GM19438 (cell line): ENCODE measurements around the gene SLC19A1.
A peak's percentile ranks its signal among the peaks of the same experiment; 100 is the strongest.

Source experiments
- ATAC-seq: cut with Tn5 transposase; IDR thresholded peaks from one replicate; pipeline ENCODE4 v1.9.1; 2021; ENCODE audit warnings: low read depth; ENCODE audit not compliant: unreplicated experiment

Gene SLC19A1

DNA sequence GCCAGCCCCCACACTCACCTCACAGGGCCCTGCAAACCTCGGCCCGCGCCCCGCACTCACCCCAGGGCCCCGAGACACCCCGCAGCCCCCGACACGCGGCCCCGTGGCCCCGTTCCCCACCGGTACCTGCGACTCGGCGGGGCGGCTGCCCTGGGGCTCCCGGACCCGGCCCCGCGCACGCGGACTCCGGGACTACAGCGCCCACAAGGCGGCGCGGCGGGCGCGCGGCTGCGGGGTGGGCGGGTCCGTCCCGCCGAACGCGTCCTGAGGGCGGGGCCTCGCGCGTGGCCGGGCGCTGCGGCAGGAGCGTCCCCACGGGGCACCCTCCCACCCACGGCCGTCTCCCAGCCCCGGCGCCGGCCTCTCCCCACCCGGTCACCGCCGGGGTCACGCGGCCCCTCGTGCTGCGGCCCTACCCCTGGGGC is at the start of gene SLC19A1:
Gene SLC19A1, minus strand, starts transcription at position 199 of the 425 bp plus-strand sequence. CDS start 4,481 bp downstream, outside the sequence.
- peak; percentile 58 for ATAC-seq

DNA sequence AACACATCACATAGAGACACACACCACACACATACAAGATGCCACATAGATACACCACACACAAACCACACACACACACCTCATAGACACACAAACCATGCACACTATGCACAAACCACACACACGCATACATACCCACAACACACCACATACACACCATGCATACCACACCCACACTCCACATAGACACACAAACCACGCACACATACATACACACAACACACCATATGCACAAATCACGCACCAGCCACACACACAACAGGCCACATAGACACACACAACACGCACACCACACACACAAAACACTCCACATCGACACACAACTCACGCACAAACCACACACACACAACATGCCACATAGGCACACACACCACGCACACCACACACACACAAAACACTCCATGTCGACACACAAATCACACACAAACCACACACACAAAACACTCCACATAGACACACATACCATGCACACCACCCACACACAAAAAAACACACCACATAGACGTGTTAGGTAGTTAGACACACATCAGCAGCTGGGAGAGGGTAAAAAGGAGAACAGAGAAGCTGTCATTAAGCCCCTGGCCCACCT is 49.5 kb upstream of the SLC19A1 start:
- ATAC-seq = no peak

DNA sequence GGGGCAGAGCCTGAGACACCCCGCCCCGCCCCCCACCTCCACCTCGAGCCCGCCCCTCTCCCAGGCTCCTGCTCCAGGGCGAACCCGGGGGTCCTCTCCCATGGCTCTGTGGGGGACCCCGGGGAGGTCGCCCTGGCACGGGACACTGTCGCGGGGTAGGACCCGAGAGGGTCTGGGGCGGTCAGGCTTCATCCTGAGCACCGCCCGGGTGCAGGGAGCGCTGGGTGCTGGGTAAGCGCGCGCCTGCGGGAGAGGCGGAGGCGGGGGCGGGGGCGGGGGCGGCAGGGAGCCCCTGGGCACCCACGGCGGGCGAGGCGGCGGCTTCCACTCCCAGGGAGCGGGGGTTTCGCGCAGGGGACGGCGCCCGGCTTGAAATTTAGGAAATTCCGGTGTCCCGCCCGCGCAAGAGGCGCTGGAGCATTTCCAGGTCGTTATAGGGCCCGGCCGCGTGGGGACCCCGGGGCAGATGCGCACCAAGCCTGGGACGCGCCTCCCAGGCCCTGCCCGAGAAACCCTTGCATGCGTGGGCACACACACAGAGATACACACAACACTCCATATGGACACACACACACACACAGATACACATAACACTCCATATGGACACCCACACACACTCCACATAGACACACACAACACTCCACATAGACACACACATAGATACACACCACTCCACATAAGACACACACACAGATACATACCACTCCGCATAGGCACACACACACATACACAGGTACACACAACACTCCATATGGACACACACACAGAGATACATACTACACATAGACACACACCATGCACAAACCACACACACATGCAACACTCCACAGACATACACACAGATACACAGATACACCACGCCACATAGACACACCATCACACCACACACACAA is 48.7 kb upstream of the SLC19A1 start:
- ATAC-seq = peak; percentile 44

DNA sequence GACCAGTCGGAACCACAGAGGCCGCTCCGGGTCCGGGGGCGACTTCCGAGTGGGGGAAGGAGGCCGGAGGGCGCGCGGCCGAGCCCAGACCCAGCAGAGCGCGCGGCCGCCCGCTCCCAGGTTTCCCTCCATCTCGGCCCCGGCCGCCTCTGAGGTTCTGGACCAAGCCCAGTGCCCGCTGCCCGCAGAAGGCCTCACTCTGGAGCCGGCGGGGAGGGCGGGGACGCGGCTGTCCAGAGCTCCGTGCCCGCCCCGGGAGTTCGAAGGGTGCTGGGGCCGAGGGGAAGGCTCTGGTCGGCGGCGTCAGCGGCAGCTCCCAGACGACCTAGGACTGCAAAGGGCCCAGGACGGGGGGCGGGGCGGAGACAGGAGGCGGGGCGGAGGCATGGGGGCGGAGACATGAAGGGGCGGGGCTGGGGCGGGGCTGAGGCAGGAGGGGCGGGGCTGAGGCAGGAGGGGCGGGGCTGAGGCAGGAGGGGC is 48.0 kb upstream of the SLC19A1 start:
- ATAC-seq = peak; percentile 43

DNA sequence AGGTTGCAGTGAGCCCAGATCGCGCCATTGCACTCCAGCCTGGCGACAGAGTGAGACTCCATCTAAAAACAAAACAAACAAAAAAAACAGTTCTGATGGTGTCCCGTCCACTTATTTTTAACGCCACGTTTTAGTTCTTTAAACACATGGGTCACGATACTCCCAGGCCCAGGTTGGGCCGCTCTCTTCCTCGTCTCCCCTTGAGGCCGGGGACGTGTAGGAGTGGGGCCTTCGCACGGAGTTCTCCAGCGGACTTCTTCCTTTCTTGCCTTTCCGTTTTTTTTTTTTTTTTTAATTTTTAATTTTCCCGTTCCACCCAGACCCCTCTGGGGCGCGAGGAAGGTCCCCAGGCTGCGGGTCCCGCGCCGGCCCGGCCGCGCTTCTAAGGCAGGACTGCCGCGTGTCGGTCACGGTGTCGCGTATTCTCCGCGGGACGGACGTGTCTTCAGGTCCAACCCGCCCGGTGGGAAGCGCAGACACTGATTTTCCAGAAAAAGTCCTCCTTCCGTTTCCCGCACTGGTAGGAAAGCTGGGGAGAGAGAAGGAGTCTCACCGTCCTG is 47.5 kb upstream of the SLC19A1 start:
- ATAC-seq = no peak

DNA sequence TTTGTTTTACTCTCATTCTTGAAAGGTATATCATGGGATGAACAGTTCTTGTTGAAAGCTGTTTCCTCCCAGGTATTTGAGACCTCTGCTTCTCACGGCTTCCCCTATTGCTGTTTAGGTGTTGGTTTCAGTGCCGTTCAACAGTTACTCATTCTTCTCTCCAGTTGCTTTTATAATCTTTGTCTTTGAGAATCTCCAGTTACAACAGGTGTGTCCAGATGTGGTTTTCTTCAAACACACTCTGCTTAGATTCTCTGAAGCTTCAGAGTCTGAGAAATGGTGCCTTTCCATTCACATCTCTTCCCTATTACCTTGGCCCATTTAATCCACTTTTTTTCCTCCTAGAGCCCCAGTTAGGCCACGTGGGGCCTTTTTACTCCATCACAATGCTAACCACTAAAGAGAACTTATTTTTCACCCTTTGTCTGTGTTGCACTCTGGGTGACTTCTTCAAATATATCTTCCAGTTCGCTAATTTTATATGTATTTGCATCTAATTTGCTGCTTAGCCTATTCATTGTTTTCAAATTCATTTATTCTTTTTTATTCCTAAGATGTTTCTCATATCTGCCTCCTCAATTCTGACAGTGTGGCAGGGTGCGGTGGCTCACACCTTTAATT is 46.7 kb upstream of the SLC19A1 start:
- no peak for ATAC-seq

DNA sequence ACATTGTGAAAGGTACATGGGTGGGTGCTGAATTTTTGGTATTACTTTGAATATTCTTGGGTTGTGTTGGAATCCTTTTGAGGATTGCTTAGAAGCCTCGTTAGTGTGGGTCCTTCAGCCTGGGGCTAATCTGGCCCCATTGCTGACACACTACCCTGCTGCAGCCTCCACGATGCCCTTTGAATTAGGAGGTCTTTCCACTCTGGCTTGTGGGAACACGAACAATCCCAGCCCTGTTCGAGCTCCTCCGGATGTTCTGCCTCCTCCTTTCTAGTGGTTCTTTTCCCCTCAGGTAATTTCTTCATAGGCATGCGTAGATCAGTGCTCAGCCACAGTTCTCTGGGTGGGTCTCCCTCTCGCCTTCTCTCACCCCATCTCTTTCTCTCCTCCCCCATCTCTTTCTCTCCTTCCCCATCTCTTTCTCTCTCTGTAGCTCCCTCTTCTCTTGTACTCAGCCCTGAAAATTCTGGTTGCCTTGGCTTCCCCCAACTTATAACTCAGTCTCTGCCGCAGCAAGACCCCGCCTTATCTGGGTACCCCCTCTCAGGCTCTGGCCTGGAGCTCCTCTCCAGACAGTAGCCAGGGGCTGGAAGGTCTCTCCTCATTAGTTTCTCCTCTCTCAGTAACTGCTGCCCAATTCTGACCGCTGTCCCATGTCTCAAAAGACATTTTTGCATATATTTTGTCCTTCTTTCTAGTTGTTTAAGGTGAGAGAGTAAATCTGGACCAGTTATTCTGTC is 46.0 kb upstream of the SLC19A1 start:
- ATAC-seq = no peak

DNA sequence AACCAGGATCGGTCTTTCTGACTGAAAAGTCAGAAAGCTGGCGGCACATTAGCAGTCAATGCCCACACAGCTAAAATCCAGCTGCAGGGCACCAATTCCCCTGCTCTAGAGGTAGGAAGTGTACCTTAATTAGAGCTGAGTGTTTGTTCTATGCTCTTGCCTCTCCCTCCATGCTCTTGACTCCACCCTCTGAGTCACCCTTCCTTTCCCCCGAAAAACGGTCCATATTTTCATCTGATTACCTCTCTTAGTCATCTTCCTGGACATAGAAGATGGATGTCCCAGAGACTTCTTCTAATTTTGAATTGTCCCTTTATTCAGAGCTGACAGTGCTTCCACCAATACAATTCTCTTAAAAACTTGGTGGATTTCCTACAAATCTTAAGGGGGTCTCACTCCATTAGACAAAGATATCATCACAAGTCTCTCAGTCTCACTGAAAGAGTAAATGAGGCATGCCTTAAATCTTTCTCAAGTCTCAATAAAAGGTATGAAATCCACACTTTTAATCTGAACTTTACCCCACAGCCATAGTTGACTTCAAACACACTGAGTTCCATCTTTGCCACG is 44.1 kb upstream of the SLC19A1 start:
- no peak for ATAC-seq

DNA sequence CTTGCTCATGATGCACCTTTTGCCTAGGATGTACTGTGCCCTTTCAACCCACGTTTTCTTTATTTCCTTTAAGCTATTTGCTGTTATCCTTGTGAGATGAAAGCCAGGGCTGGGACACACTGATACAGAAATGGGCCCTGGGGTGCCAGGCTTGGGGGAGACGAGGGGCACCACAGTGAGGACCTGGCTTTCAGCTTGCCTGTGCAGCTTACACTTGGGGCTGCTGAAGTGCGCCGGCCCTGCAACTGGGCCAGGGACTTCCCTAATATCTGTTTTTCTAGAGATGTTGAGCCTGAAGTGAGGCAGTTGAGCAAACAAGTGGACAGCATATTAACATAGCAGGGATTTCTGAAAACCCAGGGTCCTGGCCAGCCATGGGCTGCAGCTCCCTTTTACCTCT is 42.5 kb upstream of the SLC19A1 start:
- ATAC-seq = no peak

DNA sequence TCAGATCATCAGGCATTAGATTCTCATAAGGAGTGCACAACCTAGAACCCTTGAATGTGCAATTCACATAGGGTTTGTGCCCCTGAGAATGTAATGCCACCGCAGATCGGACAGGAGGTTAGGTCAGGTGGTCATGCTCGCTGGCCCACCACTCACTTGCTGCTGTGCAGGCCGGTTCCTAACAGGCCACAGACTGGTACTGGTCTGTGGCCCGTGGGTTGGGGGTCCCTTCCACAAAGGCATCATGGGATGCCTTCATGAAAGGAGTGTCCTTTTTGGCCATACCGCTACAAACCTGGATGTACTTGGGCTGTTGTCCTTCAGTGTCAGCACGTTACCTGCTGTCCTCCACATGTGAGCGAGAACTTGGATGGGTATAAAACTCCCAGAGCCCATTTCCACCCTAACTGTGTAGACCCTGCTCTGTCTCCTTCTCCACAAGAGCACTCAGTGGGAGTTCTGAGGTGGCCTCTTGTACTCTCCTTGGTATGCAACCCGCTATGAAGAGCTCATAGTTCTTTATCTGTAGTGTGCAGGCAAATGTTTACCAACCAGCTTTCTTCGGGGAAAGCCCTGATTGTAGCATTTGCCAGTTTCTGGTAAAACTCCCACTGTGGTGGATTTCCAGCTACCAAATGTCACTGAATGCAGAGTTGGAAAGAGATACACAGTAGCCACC is 41.7 kb upstream of the SLC19A1 start:
- no peak for ATAC-seq

DNA sequence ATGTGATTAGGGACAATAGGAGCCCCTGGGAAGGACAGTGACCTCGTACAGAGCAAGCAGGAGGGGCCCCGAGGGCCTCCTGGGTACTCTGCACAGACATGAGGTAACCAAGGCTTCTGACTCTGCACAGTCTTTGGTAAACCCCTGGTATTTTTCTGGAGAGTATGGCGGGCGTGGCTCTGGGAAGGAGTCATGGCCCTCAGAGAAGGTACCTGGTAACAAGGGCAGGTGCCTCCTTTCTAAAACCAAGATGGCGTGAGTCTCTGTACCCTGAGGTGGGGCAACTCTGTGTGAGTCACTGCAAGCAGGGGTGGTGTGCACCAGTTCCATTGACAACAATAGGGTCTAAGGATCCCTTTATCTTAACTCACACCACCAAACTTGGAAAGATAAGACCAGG is 39.9 kb upstream of the SLC19A1 start:
- ATAC-seq = no peak

DNA sequence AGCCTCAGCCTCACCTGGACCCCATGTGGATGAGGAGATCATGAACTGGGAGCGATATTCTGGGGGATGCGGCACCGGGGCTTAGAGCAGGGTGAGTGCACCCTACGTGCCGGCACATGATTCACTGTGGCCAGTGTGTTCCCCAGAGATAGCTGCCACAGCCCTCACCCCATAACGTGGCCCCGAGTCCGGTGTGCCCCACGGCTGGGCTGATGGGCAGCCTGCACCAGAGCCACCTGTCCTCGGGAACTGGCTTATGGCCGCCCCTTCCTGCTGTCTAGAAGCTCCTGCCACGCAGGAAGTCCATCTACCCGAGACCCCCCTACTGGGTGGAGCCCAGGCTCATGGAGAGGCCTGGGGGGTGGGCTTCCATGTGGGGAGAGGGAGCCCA is 39.1 kb upstream of the SLC19A1 start:
- ATAC-seq = no peak

DNA sequence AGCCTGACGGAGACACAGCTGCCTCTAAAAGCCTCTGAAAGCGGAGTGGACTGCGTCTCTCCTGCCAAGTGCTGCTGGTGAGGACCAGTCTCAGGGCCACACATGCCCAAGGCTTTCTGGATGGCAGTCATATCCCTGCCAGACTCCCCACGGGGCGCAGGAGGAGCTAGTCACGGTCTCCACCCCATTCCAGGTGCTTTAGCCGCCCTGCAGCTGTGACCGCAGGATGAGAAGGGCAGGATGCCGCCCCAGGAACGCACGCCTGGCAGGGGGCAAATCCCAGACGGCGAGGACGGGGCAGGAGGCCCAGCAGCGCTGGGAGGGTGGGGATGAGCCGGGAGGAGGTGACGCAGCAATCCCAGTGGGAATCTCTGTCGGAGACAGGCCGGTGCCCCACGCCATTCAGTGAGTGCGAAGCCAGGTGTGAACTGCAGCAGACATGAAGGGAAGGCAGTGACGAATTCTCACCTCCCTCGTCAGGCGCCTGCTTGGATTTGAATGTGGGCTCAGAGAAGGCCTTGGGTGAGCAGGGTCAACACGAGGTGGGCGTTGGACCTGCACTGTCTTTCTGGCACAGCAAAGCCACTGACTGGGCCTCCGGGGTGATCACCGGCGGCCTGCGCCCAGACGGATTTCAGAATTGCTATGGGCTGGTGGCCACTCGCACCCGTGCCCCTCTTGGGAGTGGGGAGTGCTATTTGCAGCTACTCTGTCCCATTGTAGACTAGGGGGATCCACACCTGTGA is 38.5 kb upstream of the SLC19A1 start:
- no peak for ATAC-seq

DNA sequence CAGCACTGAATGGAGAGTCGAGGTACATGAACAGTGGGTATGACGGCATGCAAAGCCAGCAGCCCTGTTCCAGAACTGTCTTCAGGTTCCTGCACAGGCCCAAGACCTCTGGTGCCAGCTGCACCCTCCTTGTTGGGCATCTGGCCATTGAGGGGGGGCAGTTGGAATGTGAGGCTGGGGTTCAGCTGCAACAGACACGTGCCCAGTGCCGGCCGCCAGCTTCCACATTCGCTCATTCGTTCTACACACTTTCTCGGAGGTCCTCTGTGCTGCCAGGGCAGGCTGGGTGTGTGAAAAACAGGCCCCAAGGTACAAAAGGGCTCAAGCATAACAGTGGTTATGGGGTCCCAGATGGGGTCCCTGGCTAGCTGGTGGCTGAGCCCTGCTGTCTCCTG is 37.9 kb upstream of the SLC19A1 start:
- ATAC-seq = no peak

DNA sequence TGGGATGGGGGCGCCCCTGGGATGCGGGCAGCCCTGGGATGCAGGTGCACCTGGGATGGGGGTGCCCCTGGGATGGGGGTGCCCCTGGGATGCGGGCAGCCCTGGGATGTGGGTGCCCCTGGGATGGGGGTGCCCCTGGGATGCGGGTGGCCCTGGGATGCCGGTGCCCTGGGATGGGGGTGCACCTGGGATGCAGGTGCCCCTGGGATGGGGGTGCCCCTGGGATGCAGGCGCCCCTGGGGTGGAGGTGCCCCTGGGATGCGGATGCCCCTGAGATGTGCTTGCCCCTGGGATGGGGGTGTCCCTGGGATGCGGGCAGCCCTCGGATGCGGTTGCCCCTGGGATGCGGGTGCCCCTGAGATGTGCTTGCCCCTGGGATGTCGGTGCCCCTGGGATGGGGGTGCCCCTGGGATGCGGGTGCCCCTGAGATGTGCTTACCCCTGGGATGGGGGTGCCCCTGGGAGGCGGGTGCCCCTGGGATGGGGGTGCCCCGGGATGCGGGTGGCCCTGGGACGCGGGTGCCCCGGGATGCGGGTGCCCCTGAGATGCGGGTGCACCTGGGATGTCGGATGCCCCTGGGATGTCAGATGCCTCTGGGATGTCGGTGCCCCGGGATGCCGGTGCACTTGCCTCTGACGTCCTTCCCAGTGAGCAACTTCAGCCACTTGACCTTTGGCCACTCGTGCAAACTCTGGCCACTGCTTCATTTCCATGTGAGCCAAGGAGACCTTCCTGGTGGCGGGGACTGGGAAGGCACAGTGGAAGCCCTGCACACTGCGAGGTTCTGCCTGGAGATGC is 37.3 kb upstream of the SLC19A1 start:
- ATAC-seq = no peak

DNA sequence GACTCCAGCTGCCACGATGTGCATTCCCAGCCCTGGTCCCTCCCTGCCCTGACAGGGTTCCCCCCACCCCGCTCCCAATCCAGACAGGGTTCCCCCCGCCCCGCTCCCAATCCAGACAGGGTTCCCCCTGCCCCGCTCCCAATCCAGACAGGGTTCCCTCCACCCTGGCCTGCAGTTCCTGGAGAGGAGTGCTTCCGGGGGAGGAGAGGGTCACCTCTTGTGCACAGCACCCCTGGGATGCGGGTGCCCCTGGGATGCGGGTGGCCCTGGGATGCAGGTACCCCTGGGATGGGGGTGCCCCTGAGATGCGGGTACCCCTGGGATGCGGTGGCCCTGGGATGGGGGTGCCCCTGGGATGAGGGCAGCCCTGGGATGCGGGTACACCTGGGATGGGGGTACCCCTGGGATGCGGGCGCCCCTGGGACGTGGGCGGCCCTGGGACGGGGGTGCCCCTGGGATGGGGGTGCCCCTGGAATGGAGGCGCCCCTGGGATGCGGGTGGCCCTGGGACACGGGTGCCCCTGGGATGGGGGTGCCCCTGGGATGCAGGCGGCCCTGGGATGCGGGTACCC is 36.7 kb upstream of the SLC19A1 start:
- no peak for ATAC-seq

DNA sequence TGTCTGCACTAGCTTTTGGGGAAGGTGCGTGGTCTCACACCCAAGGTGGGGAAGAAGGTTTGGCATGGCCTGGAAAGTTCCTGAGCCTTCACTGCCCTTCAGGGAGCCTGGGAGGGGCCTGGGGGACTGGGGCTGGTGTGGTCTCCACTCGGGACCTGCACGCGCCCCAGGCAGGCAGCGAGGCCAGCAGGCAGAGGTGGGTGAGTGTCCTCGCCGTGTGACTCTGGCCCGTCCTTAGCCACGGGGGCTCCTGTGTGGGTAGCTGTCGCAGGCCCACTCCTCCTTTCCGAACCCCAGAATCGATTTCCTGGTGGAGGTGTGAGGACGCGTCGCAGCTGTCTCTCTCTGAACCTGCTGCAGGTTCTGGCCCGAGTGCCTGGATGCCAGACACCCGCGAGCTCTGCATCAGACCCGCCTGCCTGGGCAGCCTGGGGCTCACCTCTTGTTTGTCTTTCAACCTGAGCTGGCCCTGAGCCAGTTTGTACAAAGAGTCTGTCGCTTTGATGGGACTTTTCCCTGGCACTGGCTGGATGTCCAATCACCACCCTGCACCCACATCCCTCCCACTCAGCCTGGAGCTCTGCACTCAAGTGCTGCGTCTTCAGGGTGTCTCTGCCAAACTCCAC is 36.0 kb upstream of the SLC19A1 start:
- ATAC-seq = no peak
